ENCODE data around the gene PKM.

DNA sequence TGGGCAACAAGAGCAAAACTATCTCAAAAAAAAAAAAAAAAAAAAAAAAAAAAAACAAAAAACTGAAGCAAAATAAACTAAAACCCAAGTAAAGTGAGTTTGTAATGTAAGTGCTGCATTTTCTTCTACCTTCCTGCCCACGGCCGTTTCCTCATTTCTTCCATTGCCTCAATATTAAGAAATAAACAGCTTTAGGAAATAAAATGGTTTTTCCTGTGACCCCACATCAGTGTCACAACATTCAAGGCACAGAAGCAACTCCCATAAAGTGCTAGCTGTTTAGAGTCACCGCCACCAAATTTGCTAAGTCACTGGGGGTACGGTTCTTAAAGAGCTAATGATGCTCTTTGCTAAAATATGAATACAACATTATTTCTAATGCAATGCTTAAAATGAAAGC is 3.3 kb downstream of the PKM start:
- TF ChIP-seq POLR2A (IDR thresholded peaks at IDR 0.05; ENCODE audit: low read depth, low read length), result no peak
- TF ChIP-seq TAF1 (IDR thresholded peaks at IDR 0.05; ENCODE audit: low read depth, low read length), result no peak
- no peak for TF ChIP-seq POLR2AphosphoS5 (IDR thresholded peaks at IDR 0.05; ENCODE audit: low read depth, low read length)
- TF ChIP-seq SPI1 (IDR thresholded peaks at IDR 0.05; ENCODE audit: low read depth, low read length), result no peak
